Endothelial cell of umbilical vein (primary cell): ENCODE results near the gene CEP83. TPM values are rescaled to one million over a fixed set of nuclear protein-coding genes. Genes with fewer than 3 reads are reported as not detected.

Source experiments
- BruUV-seq: library from RNA; stranded (reverse); fragments of 400-500 nt; replicated peaks from 2 replicates; lab custom pipeline; 2021; lab: Mats Ljungman, UMichigan
- CTCF ChIA-PET: fragments of 300-600, 350-600 bp; sonication (Branson Sonifier 250); formaldehyde crosslinking; loops from one replicate; lab custom pipeline; 2021; ENCODE audit warnings: antibody characterized with exemption, inconsistent platforms; lab: Charles Lee
- POLR2A ChIA-PET: fragments of 300-600, 350-600 bp; sonication (Branson Sonifier 250); formaldehyde crosslinking; loops from one replicate; lab custom pipeline; 2021; ENCODE audit warnings: antibody characterized with exemption, inconsistent platforms; lab: Charles Lee
- DNase-seq: peaks from one replicate; pipeline ENCODE4 v3.0.0-alpha.2; 2011; ENCODE audit warnings: low read depth, low spot score
- FAIRE-seq: peaks from 2 replicates; lab custom pipeline; 2011; peaks lifted over from hg19 to GRCh38; lab: Jason Lieb, UNC
- H2AFZ ChIP-seq: 2 replicates; pipeline ENCODE4 v1.6.0; 2012; ENCODE audit warnings: low read depth, low read length, control low read depth, inconsistent platforms
- H3K27ac ChIP-seq: 2 replicates; pipeline ENCODE4 v1.5.1; 2011; ENCODE audit warnings: low read depth, mild to moderate bottlenecking, control low read depth, low read length, moderate library complexity; ENCODE audit not compliant: insufficient read depth
- H3K27me3 ChIP-seq, 2 experiments: 2 replicates each; pipeline versions ENCODE4 v1.6.0 to v1.6.1; 2011; ENCODE audit warnings: low read length in 2 of 2, mixed read lengths in 1 of 2; ENCODE audit not compliant: control insufficient read depth in 2 of 2, insufficient read depth in 2 of 2
- H3K36me3 ChIP-seq, 2 experiments: 2 replicates in 1 of 2; 3 replicates in 1 of 2; pipeline ENCODE4 v1.5.1; 2011; ENCODE audit warnings: low read length in 2 of 2, mild to moderate bottlenecking in 1 of 2, moderate library complexity in 1 of 2; ENCODE audit not compliant: control insufficient read depth in 2 of 2, insufficient read depth in 2 of 2; ENCODE audit errors: extremely low read depth in 1 of 2
- H3K4me1 ChIP-seq: 3 replicates; pipeline ENCODE4 v1.5.1; 2011; ENCODE audit warnings: mild to moderate bottlenecking, low read length; ENCODE audit not compliant: control insufficient read depth, insufficient read depth; ENCODE audit errors: extremely low read depth
- H3K4me2 ChIP-seq: 2 replicates; pipeline ENCODE4 v1.6.1; 2011; ENCODE audit warnings: low read length, control low read depth, mixed read lengths; ENCODE audit not compliant: insufficient read depth
- H3K4me3 ChIP-seq, 3 experiments: fragments of 200-600 bp in 1 of 3; sonication (generic), shearing (Covaris generic) in 1 of 3; replicated peaks in 1 of 3; 2 replicates each; pipeline ENCODE4 v1.5.1; 2011 to 2016; ENCODE audit warnings: control low read depth in 3 of 3, low read length in 3 of 3, mild to moderate bottlenecking in 2 of 3, inconsistent platforms in 1 of 3, low read depth in 1 of 3, moderate library complexity in 1 of 3; ENCODE audit not compliant: insufficient read depth in 1 of 3
- H3K79me2 ChIP-seq: 2 replicates; pipeline ENCODE4 v1.6.0; 2012; ENCODE audit warnings: low read length, inconsistent platforms; ENCODE audit not compliant: control insufficient read depth, insufficient read depth
- H3K9ac ChIP-seq: replicated peaks from 2 replicates; pipeline ENCODE3; 2011; ENCODE audit warnings: low read length, control low read depth; ENCODE audit not compliant: insufficient read depth; ENCODE audit errors: extremely low read depth
- H3K9me1 ChIP-seq: replicated peaks from 3 replicates; pipeline ENCODE4 v1.6.0; 2011; ENCODE audit warnings: mild to moderate bottlenecking, low read length; ENCODE audit not compliant: control insufficient read depth, insufficient read depth; ENCODE audit errors: extremely low read depth
- H3K9me3 ChIP-seq: replicated peaks from 2 replicates; pipeline ENCODE4 v1.5.1; 2012; ENCODE audit warnings: low read length, inconsistent platforms; ENCODE audit not compliant: control insufficient read depth, insufficient read depth
- H4K20me1 ChIP-seq: replicated peaks from 2 replicates; pipeline ENCODE3; 2011; ENCODE audit warnings: mild to moderate bottlenecking, low read length; ENCODE audit not compliant: control insufficient read depth, insufficient read depth; ENCODE audit errors: extremely low read depth
- EZH2 ChIP-seq: IDR thresholded peaks from 2 replicates; pipeline ENCODE4 v1.6.1; 2012; ENCODE audit warnings: borderline replicate concordance, low read depth, mild to moderate bottlenecking, moderate library complexity, low read length, inconsistent platforms; ENCODE audit not compliant: severe bottlenecking
- FOS ChIP-seq: IDR thresholded peaks from 2 replicates; pipeline ENCODE4 v1.6.1; 2011; ENCODE audit warnings: mild to moderate bottlenecking, low read length, moderate library complexity, borderline replicate concordance; ENCODE audit not compliant: insufficient read depth
- GATA2 ChIP-seq: IDR thresholded peaks from 2 replicates; pipeline ENCODE4 v1.7.0; 2011; ENCODE audit warnings: low read depth, mild to moderate bottlenecking, moderate library complexity, mixed read lengths, low read length; ENCODE audit not compliant: insufficient read length, insufficient read depth
- JUN ChIP-seq: IDR thresholded peaks from 2 replicates; pipeline ENCODE4 v1.6.1; 2011; ENCODE audit warnings: borderline replicate concordance, low read depth; ENCODE audit not compliant: insufficient read length, insufficient read depth
- MAX ChIP-seq: IDR thresholded peaks from 2 replicates; pipeline ENCODE4 v1.6.1; 2011; ENCODE audit not compliant: insufficient read depth, insufficient read length
- MYC ChIP-seq: IDR thresholded peaks from one replicate; pipeline ENCODE4 v1.6.1; 2011; ENCODE audit warnings: mild to moderate bottlenecking, low read depth, low read length
- POLR2A ChIP-seq: IDR thresholded peaks from 2 replicates; pipeline ENCODE4 v1.6.1; 2012; ENCODE audit warnings: low read depth, mild to moderate bottlenecking, control low read depth, low read length
- POLR2AphosphoS5 ChIP-seq: IDR thresholded peaks from 2 replicates; pipeline ENCODE4 v1.6.1; 2012; ENCODE audit warnings: low read depth, mild to moderate bottlenecking, control low read depth, low read length, moderate library complexity; ENCODE audit not compliant: insufficient read depth
- dilution Hi-C: fragments of 300-500 bp; cut with MboI; formaldehyde crosslinking; loops from one replicate; pipeline ENCODE4 v1.15.0; 2019; ENCODE audit warnings: low sequenced_read_pairs; ENCODE audit not compliant: extremely low pct_ligation_motif_present
- intact Hi-C: fragments of 100-400 bp; cut with micrococcal nuclease; formaldehyde crosslinking; loops from one replicate; pipeline ENCODE4 v1.10.0; 2022
- polyA plus RNA-seq, 4 experiments: library from polyadenylated mRNA; depleted of rRNA in 3 of 4; stranded (reverse) in 3 of 4; unstranded in 1 of 4; fragments of >200 nt; gene quantifications; 2 replicates each; pipeline versions ENCODE4 v1.2.1 to v1.2.3, GENCODE V29; 2011 to 2012; ENCODE audit warnings: missing spikeins in 1 of 4
- total RNA-seq: library from RNA; stranded (reverse); gene quantifications from 2 replicates; pipeline ENCODE4 v1.2.3, GENCODE V29; 2021
- TF ChIP-seq, protein P1 (sequence below), 2 donors: IDR thresholded peaks; 1 replicate in 1 of 2; 2 replicates in 1 of 2; pipeline ENCODE4 v1.5.1; 2011; ENCODE audit warnings: low read length in 2 of 2, mild to moderate bottlenecking in 2 of 2, moderate library complexity in 2 of 2, control low read depth in 1 of 2, inconsistent platforms in 1 of 2, low read depth in 1 of 2; ENCODE audit not compliant: insufficient read depth in 1 of 2; ENCODE audit errors: extremely low read depth in 1 of 2

The CEP83 gene
- total and polyA plus RNA-seq, 2 donors (not counting 3 experiments of a cell fraction or from before 2014, with no cell fraction given), result 2.9 to 15.3 TPM

DNA sequence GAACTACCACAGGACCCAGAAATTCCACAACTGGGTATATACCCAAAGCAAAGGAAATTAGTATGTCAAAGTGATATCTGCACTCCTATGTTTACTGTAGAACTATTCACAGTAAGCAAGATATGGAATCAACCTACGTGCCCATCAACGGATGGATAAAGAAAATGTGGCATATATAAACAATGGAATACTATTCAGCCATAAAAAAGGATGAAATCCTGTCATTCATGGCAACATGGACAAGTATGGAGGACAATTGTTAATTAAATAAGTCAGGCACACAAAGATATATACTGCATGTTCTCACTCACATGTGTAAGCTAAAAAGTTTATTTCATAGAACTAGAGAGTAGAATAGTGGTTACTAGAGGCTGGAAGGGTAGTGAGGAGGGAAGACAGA lies 97.0 kb downstream of the CEP83 start:
- FAIRE-seq, result no peak

More for the DNA sequence above, 97.0 kb downstream of the CEP83 start:
- H3K27me3 ChIP-seq, result no peaks in the 10 kb centered on the region
- no peaks in the 10 kb centered on the region for H3K79me2 ChIP-seq
- no peaks in the 10 kb centered on the region for H3K9me1 ChIP-seq
- POLR2A ChIA-PET, result no interaction called here
- CTCF ChIA-PET, result interaction anchor here (0.8 to 1.3 kb wide), 2 partner anchors 11 to 18 kb away, joined by 3 read pairs; no protein-coding TSS in a partner anchor
- no peak for DNase-seq
- no peaks in the 10 kb centered on the region for H4K20me1 ChIP-seq
- intact Hi-C loops (no loop called here), dilution Hi-C loops (no loop called here)
- TF ChIP-seq, protein P1, sequence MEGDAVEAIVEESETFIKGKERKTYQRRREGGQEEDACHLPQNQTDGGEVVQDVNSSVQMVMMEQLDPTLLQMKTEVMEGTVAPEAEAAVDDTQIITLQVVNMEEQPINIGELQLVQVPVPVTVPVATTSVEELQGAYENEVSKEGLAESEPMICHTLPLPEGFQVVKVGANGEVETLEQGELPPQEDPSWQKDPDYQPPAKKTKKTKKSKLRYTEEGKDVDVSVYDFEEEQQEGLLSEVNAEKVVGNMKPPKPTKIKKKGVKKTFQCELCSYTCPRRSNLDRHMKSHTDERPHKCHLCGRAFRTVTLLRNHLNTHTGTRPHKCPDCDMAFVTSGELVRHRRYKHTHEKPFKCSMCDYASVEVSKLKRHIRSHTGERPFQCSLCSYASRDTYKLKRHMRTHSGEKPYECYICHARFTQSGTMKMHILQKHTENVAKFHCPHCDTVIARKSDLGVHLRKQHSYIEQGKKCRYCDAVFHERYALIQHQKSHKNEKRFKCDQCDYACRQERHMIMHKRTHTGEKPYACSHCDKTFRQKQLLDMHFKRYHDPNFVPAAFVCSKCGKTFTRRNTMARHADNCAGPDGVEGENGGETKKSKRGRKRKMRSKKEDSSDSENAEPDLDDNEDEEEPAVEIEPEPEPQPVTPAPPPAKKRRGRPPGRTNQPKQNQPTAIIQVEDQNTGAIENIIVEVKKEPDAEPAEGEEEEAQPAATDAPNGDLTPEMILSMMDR (IDR thresholded peaks at IDR 0.05; ENCODE audit: extremely low read depth in 1 of 2, insufficient read depth in 1 of 2, low read depth in 1 of 2, low read length in 2 of 2), result no peak
- TF ChIP-seq MAX, result no peak
- TF ChIP-seq POLR2AphosphoS5, result no peak
- TF ChIP-seq FOS, result no peak
- no peak for TF ChIP-seq EZH2
- TF ChIP-seq GATA2, result no peak
- TF ChIP-seq JUN, result no peak
- no peak for TF ChIP-seq MYC
- no peak for TF ChIP-seq POLR2A
- peaks cover 2% of the 10 kb centered on the region for H3K9me3 ChIP-seq
- H2AFZ ChIP-seq, result no peak overlapping the region
- H3K36me3 ChIP-seq, result peaks cover 0 to 3% of the 10 kb centered on the region in 2 experiments
- H3K4me2 ChIP-seq, result no peak overlapping the region
- H3K4me3 ChIP-seq, result no peak overlapping the region
- BruUV-seq, result no TSS peak
- H3K27ac ChIP-seq, result no peak overlapping the region
- H3K9ac ChIP-seq, result no peak overlapping the region
- H3K4me1 ChIP-seq, result no peaks in the 10 kb centered on the region
